ENCODE data around the gene RTP5. TPM values are rescaled to one million over a fixed set of nuclear protein-coding genes. Genes with fewer than 3 reads are reported as not detected.

Gene RTP5
- total RNA-seq, 1 experiment from 2014 or later: not detected

DNA sequence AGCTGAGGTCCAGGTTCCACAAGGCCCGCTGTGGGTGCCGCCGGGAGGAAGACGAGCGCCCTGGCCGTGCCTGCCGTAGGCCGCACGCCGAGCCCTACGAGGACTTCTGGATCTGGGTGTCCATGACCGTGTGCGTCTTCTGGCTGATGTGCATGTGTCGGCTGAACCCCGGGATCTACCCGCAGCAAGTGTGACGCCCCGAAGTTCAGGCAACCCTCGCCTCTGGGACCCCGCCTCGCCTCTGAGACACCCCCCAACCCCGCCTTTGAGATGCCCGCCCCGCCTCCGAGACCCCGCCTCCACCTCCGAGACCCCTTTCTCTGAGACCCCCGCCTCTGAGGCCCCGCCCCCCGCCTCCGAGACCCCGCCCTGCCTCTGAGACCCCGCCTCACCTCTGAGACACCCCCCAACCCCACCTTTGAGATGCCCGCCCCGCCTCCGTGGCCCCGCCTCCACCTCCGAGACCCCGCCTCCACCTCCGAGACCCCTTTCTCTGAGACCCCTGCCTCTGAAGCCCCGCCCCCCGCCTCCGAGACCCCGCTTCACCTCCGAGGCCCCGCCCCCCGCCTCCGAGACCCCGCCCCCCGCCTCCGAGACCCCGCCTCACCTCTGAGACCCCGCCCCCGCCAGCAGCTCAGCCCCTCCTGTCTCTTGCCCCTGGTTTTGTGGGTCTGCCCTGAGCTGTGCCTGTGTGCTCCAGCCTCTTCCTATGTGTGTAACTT is 3.7 kb downstream of the RTP5 start:
- peaks cover 0 to 7% (median 4%) of the 10 kb centered on the region in 3 experiments; a peak in 4 of 7 replicates for H3K36me3 Mint-ChIP-seq (ENCODE audit: insufficient read depth in 1 of 3, low read depth in 3 of 3)
- Histone ChIP-seq H3K9me3 (ENCODE audit: control insufficient read depth, low read depth, low read length) (no peaks in the 10 kb centered on the region), H3K23me2 (ENCODE audit: insufficient read length, low read depth, low read length, poor library complexity, severe bottlenecking) (no peaks in the 10 kb centered on the region), H4K5ac (ENCODE audit: insufficient read length, low read depth, low read length) (no peak overlapping the region), H3K27me3 (ENCODE audit: insufficient read depth, low read length) (no peaks in the 10 kb centered on the region), H4K20me1 (ENCODE audit: control insufficient read depth, insufficient read depth, insufficient read length) (no peaks in the 10 kb centered on the region), H3K18ac (ENCODE audit: insufficient read length, low read depth, low read length) (no peak overlapping the region), H2AFZ (ENCODE audit: low read length) (no peak overlapping the region), H2BK120ac (ENCODE audit: low read depth, low read length, poor library complexity, severe bottlenecking) (no peak overlapping the region), H4K91ac (ENCODE audit: insufficient read length, low read depth, low read length) (no peak overlapping the region), H2BK20ac (ENCODE audit: low read depth, low read length, poor library complexity, severe bottlenecking) (no peak overlapping the region), H3K27ac (ENCODE audit: insufficient read length, low read depth, low read length) (no peak overlapping the region), H3K14ac (ENCODE audit: insufficient read depth, low read length) (no peak overlapping the region), H3K23ac (ENCODE audit: insufficient read length, low read depth, low read length) (no peak overlapping the region), H2BK15ac (ENCODE audit: low read depth, low read length) (no peak overlapping the region), H2BK12ac (ENCODE audit: insufficient read length, low read depth, low read length) (no peak overlapping the region), H2BK5ac (ENCODE audit: insufficient read length, low read length) (no peak overlapping the region), H3K4me2 (ENCODE audit: insufficient read depth, insufficient read length, low read length) (no peak overlapping the region), H3K56ac (ENCODE audit: insufficient read length, low read depth, low read length) (no peak overlapping the region), H3K4me1 (ENCODE audit: insufficient read depth, low read length) (no peaks in the 10 kb centered on the region), H3T11ph (ENCODE audit: low read length) (no peak overlapping the region), H3K79me2 (ENCODE audit: insufficient read depth, low read length) (no peaks in the 10 kb centered on the region), H3K79me1 (ENCODE audit: insufficient read depth, low read depth, low read length, poor library complexity, severe bottlenecking) (no peaks in the 10 kb centered on the region), H2AK5ac (ENCODE audit: insufficient read length, low read length) (no peak overlapping the region), H4K8ac (replicated peaks; ENCODE audit: insufficient read length, low read depth, low read length) (no peak overlapping the region), H3K4ac (ENCODE audit: low read depth, low read length) (no peak overlapping the region), H3K9ac (ENCODE audit: extremely low read depth, insufficient read length, low read length) (no peak overlapping the region)
- no peak for DNase-seq
- peaks cover 0 to 6% of the 10 kb centered on the region in 2 experiments; a peak in 2 of 4 replicates for H3K4me1 Mint-ChIP-seq
- H3K27ac Mint-ChIP-seq: no peak overlapping the region
- no peak for TF ChIP-seq CTCF (conservative IDR thresholded peaks at IDR 0.05)
- peaks cover 15 to 18% of the 10 kb centered on the region in 2 experiments for H3K9me3 Mint-ChIP-seq
- WGBS (ENCODE audit: extremely low coverage, insufficient read length, low lambda C conversion rate): no CpG with 5 or more reads among the region's 54 CpGs
- peaks cover 7% of the 10 kb centered on the region for H3K27me3 Mint-ChIP-seq (ENCODE audit: low read depth)
- peak overlapping the region in 1 of 2 experiments; percentile 50; a peak in 1 of 5 replicates for H3K4me3 Mint-ChIP-seq

All from H9 (cell line).